ENCODE measurements around the gene TLK1. TPM values are rescaled to one million over a fixed set of nuclear protein-coding genes. Genes with fewer than 3 reads are reported as not detected.

The TLK1 gene
- polyA plus RNA-seq, 1 donor from 2014 or later = 33.1 TPM

DNA sequence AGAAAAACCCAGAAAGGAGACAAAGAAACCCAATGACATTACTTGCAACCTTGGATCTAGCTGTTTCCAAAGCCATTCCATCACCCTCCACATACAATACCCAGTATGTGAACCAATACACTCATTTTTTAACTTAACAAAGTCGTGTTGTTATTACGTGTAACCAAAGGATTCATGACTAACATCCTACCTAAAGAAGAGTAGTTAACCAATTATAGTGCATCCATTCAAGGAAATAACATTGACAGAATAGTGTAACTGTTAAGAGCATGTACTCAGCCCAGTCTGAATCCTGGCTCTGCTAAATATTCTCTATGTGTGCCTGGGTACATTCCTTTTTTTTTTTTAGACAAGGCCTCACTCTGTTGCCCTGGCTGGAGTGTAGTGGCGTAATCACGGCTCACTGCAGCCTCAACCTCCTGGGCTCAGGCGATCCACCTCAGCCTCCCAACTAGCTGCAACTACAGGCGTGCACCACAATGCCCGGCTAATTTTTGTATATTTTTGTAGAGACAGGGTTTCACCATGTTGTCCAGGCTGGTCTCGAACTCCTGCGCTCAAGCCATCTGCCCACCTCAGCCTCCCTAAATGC is 9.9 kb downstream of the TLK1 start:
- Histone ChIP-seq H3K4me2 (ENCODE audit: low read length) (no peak overlapping the region), H3K27me3 (ENCODE audit: insufficient read depth, low read depth, low read length) (no peaks in the 10 kb centered on the region), H4K20me1 (ENCODE audit: insufficient read depth) (peaks cover 3% of the 10 kb centered on the region), H3K79me2 (replicated peaks; ENCODE audit: insufficient read depth, low read length) (peaks cover 93% of the 10 kb centered on the region), H2AFZ (ENCODE audit: low read depth, low read length) (no peak overlapping the region), H3F3A (ENCODE audit: insufficient read depth, low read length, poor library complexity, severe bottlenecking) (no peaks in the 10 kb centered on the region), H3K9ac (ENCODE audit: low read length) (no peak overlapping the region), H3K9me3 (ENCODE audit: low read length) (no peaks in the 10 kb centered on the region), H3K36me3 (ENCODE audit: insufficient read depth, low read length) (no peaks in the 10 kb centered on the region), H3K9me2 (ENCODE audit: insufficient read depth, low read length) (no peaks in the 10 kb centered on the region), H3K27ac (ENCODE audit: low read length) (no peak overlapping the region), H3K4me3 (ENCODE audit: low read length) (no peak overlapping the region)
- TF ChIP-seq EZH2 (IDR thresholded peaks at IDR 0.05; ENCODE audit: borderline replicate concordance, insufficient read depth, low read length, poor library complexity, severe bottlenecking) (no peak), TAF1 (IDR thresholded peaks at IDR 0.05; ENCODE audit: low read depth) (no peak), EP300 (conservative IDR thresholded peaks at IDR 0.05; ENCODE audit: poor library complexity, severe bottlenecking) (no peak), SMC3 (conservative IDR thresholded peaks at IDR 0.05; ENCODE audit: poor library complexity) (no peak)

DNA sequence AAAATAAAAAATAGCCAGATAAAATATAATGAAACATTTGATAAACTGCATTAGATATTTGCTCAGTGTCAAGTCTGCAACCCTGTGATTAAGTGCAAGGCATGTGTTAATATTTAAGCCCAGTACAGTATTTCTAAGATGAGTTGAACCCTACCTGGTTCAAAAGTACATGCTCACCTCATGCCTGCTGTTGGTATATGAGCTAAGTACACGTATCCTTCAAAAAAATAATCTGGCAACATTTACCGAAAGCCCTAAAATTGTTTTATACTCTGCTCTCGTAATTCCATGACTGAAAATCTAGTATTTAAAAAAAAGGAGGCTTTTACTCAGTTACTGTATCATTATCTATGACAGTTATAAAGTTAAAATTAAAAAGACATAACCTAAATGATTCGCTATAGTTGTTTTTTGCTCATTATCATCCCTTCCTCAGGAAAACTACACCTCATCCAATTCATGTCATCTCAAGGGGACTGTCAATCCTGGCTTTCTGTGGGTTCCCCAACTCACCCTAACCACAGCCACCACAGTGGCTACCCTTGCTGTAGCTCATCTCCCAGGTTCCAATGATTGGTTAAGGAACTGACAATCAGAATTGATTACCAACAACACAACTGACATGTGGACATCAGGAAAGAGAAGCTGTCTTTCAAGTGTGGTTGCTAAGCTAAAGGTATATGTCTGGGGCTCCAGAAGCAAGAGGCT is 10.6 kb downstream of the TLK1 start:
- Histone ChIP-seq H4K20me1 (ENCODE audit: insufficient read depth) (peaks cover 3% of the 10 kb centered on the region), H3K36me3 (ENCODE audit: insufficient read depth, low read length) (no peaks in the 10 kb centered on the region)

More for the DNA sequence above, 10.6 kb downstream of the TLK1 start:
- Histone ChIP-seq H3K4me3 (ENCODE audit: low read length) (no peak overlapping the region), H3K27me3 (ENCODE audit: insufficient read depth, low read depth, low read length) (no peaks in the 10 kb centered on the region), H3K4me2 (ENCODE audit: low read length) (no peak overlapping the region), H3K9me2 (ENCODE audit: insufficient read depth, low read length) (no peaks in the 10 kb centered on the region), H3K27ac (ENCODE audit: low read length) (no peak overlapping the region), H2AFZ (ENCODE audit: low read depth, low read length) (no peak overlapping the region), H3F3A (ENCODE audit: insufficient read depth, low read length, poor library complexity, severe bottlenecking) (no peaks in the 10 kb centered on the region), H3K9me3 (ENCODE audit: low read length) (no peaks in the 10 kb centered on the region), H3K9ac (ENCODE audit: low read length) (no peak overlapping the region), H3K79me2 (replicated peaks; ENCODE audit: insufficient read depth, low read length) (peaks cover 92% of the 10 kb centered on the region)
- TF ChIP-seq EP300 (conservative IDR thresholded peaks at IDR 0.05; ENCODE audit: poor library complexity, severe bottlenecking) (no peak), MXI1 (conservative IDR thresholded peaks at IDR 0.05; ENCODE audit: poor library complexity, severe bottlenecking) (no peak), SMC3 (conservative IDR thresholded peaks at IDR 0.05; ENCODE audit: poor library complexity) (no peak), RAD21 (conservative IDR thresholded peaks at IDR 0.05) (no peak), POLR2AphosphoS5 (IDR thresholded peaks at IDR 0.05) (no peak), TAF1 (IDR thresholded peaks at IDR 0.05; ENCODE audit: low read depth) (no peak), EZH2 (IDR thresholded peaks at IDR 0.05; ENCODE audit: borderline replicate concordance, insufficient read depth, low read length, poor library complexity, severe bottlenecking) (no peak)
- TF ChIP-seq, protein P1, sequence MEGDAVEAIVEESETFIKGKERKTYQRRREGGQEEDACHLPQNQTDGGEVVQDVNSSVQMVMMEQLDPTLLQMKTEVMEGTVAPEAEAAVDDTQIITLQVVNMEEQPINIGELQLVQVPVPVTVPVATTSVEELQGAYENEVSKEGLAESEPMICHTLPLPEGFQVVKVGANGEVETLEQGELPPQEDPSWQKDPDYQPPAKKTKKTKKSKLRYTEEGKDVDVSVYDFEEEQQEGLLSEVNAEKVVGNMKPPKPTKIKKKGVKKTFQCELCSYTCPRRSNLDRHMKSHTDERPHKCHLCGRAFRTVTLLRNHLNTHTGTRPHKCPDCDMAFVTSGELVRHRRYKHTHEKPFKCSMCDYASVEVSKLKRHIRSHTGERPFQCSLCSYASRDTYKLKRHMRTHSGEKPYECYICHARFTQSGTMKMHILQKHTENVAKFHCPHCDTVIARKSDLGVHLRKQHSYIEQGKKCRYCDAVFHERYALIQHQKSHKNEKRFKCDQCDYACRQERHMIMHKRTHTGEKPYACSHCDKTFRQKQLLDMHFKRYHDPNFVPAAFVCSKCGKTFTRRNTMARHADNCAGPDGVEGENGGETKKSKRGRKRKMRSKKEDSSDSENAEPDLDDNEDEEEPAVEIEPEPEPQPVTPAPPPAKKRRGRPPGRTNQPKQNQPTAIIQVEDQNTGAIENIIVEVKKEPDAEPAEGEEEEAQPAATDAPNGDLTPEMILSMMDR (IDR thresholded peaks at IDR 0.05; ENCODE audit: poor library complexity, severe bottlenecking) = no peak
- TF ChIP-seq, protein P2, sequence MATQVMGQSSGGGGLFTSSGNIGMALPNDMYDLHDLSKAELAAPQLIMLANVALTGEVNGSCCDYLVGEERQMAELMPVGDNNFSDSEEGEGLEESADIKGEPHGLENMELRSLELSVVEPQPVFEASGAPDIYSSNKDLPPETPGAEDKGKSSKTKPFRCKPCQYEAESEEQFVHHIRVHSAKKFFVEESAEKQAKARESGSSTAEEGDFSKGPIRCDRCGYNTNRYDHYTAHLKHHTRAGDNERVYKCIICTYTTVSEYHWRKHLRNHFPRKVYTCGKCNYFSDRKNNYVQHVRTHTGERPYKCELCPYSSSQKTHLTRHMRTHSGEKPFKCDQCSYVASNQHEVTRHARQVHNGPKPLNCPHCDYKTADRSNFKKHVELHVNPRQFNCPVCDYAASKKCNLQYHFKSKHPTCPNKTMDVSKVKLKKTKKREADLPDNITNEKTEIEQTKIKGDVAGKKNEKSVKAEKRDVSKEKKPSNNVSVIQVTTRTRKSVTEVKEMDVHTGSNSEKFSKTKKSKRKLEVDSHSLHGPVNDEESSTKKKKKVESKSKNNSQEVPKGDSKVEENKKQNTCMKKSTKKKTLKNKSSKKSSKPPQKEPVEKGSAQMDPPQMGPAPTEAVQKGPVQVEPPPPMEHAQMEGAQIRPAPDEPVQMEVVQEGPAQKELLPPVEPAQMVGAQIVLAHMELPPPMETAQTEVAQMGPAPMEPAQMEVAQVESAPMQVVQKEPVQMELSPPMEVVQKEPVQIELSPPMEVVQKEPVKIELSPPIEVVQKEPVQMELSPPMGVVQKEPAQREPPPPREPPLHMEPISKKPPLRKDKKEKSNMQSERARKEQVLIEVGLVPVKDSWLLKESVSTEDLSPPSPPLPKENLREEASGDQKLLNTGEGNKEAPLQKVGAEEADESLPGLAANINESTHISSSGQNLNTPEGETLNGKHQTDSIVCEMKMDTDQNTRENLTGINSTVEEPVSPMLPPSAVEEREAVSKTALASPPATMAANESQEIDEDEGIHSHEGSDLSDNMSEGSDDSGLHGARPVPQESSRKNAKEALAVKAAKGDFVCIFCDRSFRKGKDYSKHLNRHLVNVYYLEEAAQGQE (IDR thresholded peaks at IDR 0.05; ENCODE audit: borderline replicate concordance) = no peak

Measured in neural cell (in vitro differentiated cells).